Measurements from ENCODE around the gene KMT2B.
A peak's percentile ranks its signal among the peaks of the same experiment; 100 is the strongest.

KMT2B gene

GRCh38 chr19:35725216-35725861 lies 7.5 kb downstream of the KMT2B start:
- no peak overlapping the region for H3K27ac ChIP-seq
- DNase-seq (ENCODE audit: low read depth, low spot score): no peak

DNA sequence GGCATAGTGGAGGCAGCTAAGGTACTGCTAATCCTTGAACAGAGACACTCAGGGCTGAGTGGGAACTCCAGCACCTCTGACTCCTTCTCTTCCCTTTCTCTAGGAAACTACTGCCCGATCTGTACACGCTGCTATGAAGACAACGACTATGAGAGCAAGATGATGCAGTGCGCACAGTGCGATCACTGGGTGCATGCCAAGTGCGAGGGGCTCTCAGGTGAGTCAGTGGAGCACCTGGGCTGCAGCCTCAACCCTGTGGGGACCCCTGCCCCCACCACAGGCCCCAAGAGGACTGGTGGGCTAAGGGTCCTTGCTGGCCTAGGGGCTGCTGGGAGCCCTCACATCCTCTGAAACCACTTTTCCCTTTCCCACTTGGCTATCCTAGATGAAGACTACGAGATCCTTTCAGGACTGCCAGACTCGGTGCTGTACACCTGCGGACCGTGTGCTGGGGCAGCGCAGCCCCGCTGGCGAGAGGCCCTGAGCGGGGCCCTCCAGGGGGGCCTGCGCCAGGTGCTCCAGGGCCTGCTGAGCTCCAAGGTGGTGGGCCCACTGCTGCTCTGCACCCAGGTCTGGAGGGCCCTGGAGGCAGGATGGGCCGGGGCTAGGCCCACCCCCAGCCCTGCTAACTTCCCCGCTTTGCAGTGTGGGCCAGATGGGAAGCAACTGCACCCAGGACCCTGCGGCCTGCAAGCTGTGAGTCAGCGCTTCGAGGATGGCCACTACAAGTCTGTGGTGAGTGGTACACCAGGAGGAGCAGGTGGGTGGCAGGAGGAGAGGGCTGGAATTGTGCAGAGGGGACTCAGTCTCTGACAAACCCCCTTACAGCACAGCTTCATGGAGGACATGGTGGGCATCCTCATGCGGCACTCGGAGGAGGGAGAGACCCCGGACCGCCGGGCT lies 9.5 kb downstream of the KMT2B start:
- H3K27ac ChIP-seq: no peak overlapping the region
- DNase-seq (ENCODE audit: low read depth, low spot score): no peak

GRCh38 chr19:35727956-35728706 lies 10.3 kb downstream of the KMT2B start:
- DNase-seq (ENCODE audit: low read depth, low spot score): no peak
- H3K27ac ChIP-seq: no peak overlapping the region

- DNase-seq (ENCODE audit: low read depth, low spot score): no peak
- H3K27ac ChIP-seq: no peak overlapping the region
Observed at GRCh38 chr19:35729021-35729420, 11.2 kb downstream of the KMT2B start.

DNA sequence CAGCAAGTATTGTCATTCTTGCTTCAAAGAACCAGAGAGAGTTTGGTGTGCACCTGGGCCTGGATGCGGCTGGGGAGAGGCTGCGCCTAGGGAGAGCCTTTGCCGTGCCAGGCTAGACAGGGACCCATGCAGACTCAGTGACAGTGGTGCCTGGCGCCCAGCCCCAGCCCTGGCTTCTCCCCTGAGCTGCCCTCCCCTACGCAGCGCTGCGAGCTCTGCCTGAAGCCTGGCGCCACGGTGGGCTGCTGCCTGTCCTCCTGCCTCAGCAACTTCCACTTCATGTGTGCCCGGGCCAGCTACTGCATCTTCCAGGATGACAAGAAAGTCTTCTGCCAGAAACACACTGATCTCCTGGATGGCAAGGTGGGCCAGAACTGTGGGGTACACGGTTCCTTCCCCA lies 12.0 kb downstream of the KMT2B start:
- no peak overlapping the region for H3K27ac ChIP-seq
- DNase-seq (ENCODE audit: low read depth, low spot score): no peak

DNA sequence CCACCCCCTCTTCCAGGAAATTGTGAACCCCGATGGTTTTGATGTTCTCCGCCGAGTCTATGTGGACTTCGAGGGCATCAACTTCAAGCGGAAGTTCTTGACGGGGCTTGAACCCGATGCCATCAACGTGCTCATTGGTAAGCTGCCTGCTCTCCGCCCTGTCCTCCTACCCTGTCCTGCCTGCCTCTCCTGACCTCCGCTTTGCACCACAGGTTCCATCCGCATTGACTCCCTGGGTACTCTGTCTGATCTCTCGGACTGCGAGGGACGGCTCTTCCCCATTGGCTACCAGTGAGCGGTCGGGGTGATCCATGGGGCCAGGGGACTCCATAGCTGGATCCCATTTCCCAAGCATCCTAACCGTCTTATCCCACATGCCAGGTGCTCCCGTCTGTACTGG lies 12.5 kb downstream of the KMT2B start:
- H3K27ac ChIP-seq: no peak overlapping the region
- no peak for DNase-seq (ENCODE audit: low read depth, low spot score)

- DNase-seq (ENCODE audit: low read depth, low spot score): no peak
- no peak overlapping the region for H3K27ac ChIP-seq
Observed at GRCh38 chr19:35731353-35731752, 13.6 kb downstream of the KMT2B start.

DNA sequence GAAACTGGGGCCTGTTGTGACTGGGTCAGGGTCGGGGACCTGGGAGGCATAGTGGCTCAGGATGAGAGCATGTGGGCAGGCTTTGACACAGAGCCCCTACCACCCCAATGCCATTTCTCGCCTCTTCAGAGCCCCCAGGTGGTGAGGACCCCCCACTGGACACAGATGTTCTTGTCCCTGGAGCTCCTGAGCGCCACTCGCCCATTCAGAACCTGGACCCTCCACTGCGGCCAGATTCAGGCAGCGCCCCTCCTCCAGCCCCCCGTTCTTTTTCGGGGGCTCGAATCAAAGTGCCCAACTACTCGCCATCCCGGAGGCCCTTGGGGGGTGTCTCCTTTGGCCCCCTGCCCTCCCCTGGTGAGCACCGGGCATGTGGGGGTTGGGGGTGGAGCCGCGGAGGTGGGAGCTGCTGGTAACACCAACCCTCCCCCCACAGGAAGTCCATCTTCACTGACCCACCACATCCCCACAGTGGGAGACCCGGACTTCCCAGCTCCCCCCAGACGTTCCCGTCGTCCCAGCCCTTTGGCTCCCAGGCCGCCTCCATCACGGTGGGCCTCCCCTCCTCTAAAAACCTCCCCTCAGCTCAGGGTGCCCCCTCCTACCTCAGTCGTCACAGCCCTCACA lies 14.1 kb downstream of the KMT2B start:
- no peak for DNase-seq (ENCODE audit: low read depth, low spot score)
- no peak overlapping the region for H3K27ac ChIP-seq

- no peak overlapping the region for H3K27ac ChIP-seq
- no peak for DNase-seq (ENCODE audit: low read depth, low spot score)
Observed at GRCh38 chr19:35732540-35733179, 14.9 kb downstream of the KMT2B start.

- no peak for DNase-seq (ENCODE audit: low read depth, low spot score)
- no peak overlapping the region for H3K27ac ChIP-seq
Observed at GRCh38 chr19:35733180-35734125, 15.7 kb downstream of the KMT2B start.

- no peak overlapping the region for H3K27ac ChIP-seq
- no peak for DNase-seq (ENCODE audit: low read depth, low spot score)
Observed at GRCh38 chr19:35734273-35734672, 16.5 kb downstream of the KMT2B start.

DNA sequence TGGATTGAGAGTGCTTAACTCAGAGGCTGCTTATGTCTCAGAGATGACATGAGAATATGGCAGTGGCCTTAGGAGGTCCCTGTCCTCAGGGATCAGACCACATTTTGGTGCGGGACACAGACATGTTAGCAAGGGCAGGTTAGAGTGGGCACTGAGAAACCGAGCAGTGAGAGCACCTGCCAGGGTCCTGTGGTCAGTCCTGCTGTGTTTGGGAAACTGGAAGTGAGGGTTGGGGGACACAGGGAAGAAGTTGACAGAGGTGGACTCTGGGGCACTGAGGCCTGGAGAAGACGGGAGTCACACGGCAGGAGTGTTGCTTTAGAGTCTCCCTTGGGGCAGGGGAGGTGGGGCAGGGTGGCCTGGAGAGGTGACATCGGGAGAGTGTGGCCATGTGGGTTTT lies 17.1 kb downstream of the KMT2B start:
- H3K27ac ChIP-seq: no peak overlapping the region
- no peak for DNase-seq (ENCODE audit: low read depth, low spot score)

DNA sequence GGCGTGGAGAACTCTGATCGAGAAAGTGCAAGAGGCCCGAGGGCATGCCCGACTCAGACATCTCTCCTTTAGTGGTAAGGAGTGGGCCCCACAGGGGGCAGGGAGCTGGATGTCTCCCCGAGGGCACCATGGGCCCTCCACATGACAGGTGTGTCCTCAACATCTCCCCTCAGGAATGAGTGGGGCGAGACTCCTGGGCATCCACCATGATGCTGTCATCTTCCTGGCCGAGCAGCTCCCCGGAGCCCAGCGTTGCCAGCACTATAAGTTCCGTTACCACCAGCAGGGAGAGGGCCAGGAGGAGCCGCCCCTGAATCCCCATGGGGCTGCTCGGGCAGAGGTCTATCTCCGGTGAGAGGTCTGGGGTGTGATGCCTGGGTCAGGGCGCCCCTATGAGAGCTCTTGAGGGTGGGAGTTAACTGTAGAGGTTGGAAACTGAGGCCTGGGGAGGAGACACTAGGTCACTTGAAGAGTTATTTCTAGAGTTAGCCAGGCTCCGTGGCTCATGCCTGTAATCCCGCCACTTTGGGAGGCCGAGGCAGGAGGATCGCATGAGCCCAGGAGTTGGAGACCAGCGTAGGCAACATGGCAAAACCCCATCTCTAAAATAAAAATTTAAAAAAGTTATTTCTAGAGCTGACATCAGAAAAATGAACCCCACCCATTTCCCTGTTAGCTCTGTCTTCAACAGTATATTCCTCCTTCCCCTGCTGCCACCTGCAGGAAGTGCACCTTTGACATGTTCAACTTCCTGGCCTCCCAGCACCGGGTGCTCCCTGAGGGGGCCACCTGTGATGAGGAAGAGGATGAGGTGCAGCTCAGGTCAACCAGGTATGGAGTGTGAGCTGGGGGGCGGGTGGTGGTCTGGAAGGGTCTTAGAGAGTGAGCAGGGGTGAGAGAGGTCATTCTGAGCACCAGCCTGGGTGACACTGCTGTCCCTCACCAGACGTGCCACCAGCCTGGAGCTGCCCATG lies 19.4 kb downstream of the KMT2B start:
- DNase-seq (ENCODE audit: low read depth, low spot score): no peak
- peak overlapping the region; percentile 17 for H3K27ac ChIP-seq

DNA sequence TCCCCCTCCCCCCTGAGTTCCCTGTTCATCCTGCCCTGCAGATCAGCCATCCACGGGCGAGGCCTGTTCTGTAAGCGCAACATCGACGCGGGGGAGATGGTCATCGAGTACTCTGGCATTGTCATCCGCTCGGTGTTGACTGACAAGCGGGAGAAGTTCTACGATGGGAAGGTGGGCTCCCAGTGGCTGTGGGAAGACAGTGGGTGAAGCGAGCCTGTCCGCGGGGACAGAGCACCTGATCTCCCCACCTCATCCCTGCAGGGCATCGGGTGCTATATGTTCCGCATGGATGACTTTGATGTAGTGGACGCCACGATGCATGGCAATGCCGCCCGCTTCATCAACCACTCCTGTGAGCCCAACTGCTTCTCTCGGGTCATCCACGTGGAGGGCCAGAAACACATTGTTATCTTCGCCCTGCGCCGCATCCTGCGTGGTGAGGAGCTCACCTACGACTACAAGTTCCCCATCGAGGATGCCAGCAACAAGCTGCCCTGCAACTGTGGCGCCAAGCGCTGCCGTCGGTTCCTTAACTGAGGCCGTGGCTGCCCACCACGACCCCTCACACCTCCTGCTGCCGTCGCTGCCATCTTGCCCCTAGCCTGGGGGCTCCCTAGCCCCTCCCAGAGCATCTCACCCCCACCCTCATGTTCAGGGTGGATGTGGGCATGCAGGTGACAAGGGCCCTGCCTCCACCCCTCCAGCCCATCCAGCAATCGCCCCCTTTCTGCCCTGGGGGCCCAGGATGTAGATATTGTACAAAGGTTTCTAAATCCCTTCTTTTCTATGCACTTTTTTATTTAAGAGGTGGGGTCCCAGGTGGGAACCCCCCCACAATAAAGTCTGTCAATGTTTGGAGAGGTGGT lies 20.5 kb downstream of the KMT2B start:
- H3K27ac ChIP-seq: no peak overlapping the region
- no peak for DNase-seq (ENCODE audit: low read depth, low spot score)

DNA sequence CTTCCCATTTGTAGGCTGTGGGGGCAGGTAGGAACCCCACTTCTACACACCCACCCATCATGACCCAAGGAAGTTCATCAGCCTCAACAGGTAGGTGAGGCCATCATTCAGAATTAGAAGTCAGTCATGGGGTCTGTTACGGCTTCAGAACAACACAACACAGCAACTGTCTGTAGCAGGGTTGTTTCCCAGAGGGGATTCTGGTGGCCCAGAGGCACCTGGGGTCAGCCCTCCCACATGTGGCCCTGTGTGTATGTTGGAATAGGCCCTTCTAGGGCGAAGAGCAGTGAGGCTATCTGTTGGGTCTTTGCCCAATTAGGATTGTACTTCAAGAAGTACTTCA lies 21.1 kb downstream of the KMT2B start:
- no peak overlapping the region for H3K27ac ChIP-seq
- no peak for DNase-seq (ENCODE audit: low read depth, low spot score)

- DNase-seq (ENCODE audit: low read depth, low spot score): no peak
- no peak overlapping the region for H3K27ac ChIP-seq
Observed at GRCh38 chr19:35739275-35740107, 21.7 kb downstream of the KMT2B start.

Measured in epithelial cell of prostate (primary cell).